HepG2 (cell line): ENCODE data around the gene SLC12A3. TPM values are rescaled to one million over a fixed set of nuclear protein-coding genes. Genes with fewer than 3 reads are reported as not detected.

Experiments used
- ATAC-seq: fragments of 200-7000 bp; cut with Tn5 transposase; 3 replicates; pipeline ENCODE4 v1.9.1; 2020; ENCODE audit warnings: mild to moderate bottlenecking, moderate library complexity
- BruUV-seq: library from RNA; stranded (reverse); fragments of 400-500 nt; replicated peaks from 2 replicates; lab custom pipeline; 2021; lab: Mats Ljungman, UMichigan
- CTCF ChIA-PET: fragments of 300-600 bp; formaldehyde crosslinking; extraction: SDS; loops from one replicate; lab custom pipeline; 2021; ENCODE audit warnings: low total read pairs, inconsistent platforms, low intra/inter-chr PET ratio; lab: Yijun Ruan, JAX
- POLR2A ChIA-PET: fragments of 350-600 bp; sonication (Branson Sonifier 250); formaldehyde crosslinking; loops from one replicate; lab custom pipeline; 2020; ENCODE audit warnings: antibody characterized with exemption, inconsistent platforms; lab: Yijun Ruan, JAX
- DNase-seq: peaks from one replicate; pipeline ENCODE4 v3.0.0-alpha.2; 2015; ENCODE audit warnings: low spot score
- FAIRE-seq: peaks from 3 replicates; lab custom pipeline; 2011; peaks lifted over from hg19 to GRCh38; lab: Jason Lieb, UNC
- H2AFZ ChIP-seq: one replicate; pipeline ENCODE4 v1.6.1; 2011; ENCODE audit warnings: low read length, inconsistent platforms
- H3K27ac ChIP-seq: fragments of 300-600 bp; 3 replicates; pipeline ENCODE4 v1.8.0; 2011; ENCODE audit warnings: mixed run types, mild to moderate bottlenecking, mixed read lengths, low read length, inconsistent platforms; ENCODE audit not compliant: insufficient read depth; ENCODE audit errors: extremely low read length
- H3K27me3 ChIP-seq, 2 experiments: fragments of 200-600 bp in 1 of 2; 2 replicates in 1 of 2; 3 replicates in 1 of 2; pipeline versions ENCODE4 v1.6.0 to v1.8.0; 2011; ENCODE audit warnings: low read length in 2 of 2, mild to moderate bottlenecking in 2 of 2, moderate library complexity in 2 of 2, inconsistent platforms in 1 of 2; ENCODE audit not compliant: insufficient read depth in 2 of 2, control insufficient read depth in 1 of 2
- H3K36me3 ChIP-seq, 2 experiments: fragments of 200-600 bp in 1 of 2; replicated peaks in 1 of 2; 2 replicates in 1 of 2; 3 replicates in 1 of 2; pipeline versions ENCODE4 v1.5.1 to v1.8.0; 2011; ENCODE audit warnings: low read length in 2 of 2, inconsistent platforms in 1 of 2; ENCODE audit not compliant: insufficient read depth in 2 of 2, control insufficient read depth in 1 of 2
- H3K4me1 ChIP-seq: 2 replicates; pipeline ENCODE4 v1.5.1; 2012; ENCODE audit warnings: low read length, inconsistent platforms; ENCODE audit not compliant: insufficient read depth
- H3K4me2 ChIP-seq: 2 replicates; pipeline ENCODE4 v1.6.0; 2011; ENCODE audit warnings: low read depth, low read length, inconsistent platforms
- H3K4me3 ChIP-seq, 3 experiments: fragments of 200-600 bp in 1 of 3; sonication (generic), shearing (Covaris generic) in 1 of 3; replicated peaks in 1 of 3; 2 replicates each; pipeline ENCODE4 v1.5.1; 2011 to 2016; ENCODE audit warnings: low read length in 3 of 3, inconsistent platforms in 2 of 3, low read depth in 2 of 3, mild to moderate bottlenecking in 2 of 3, control low read depth in 1 of 3, mixed read lengths in 1 of 3; ENCODE audit not compliant: insufficient read depth in 1 of 3
- H3K79me2 ChIP-seq: one replicate; pipeline ENCODE4 v1.6.1; 2011; ENCODE audit warnings: low read length, inconsistent platforms; ENCODE audit not compliant: insufficient read depth
- H3K9ac ChIP-seq: 2 replicates; pipeline ENCODE4 v1.6.0; 2011; ENCODE audit warnings: mild to moderate bottlenecking, low read depth, low read length, inconsistent platforms; ENCODE audit not compliant: insufficient read depth
- H3K9me3 ChIP-seq: 2 replicates; pipeline ENCODE4 v1.5.1; 2012; ENCODE audit warnings: mild to moderate bottlenecking, low read length
- H4K20me1 ChIP-seq: 2 replicates; pipeline ENCODE4 v1.6.0; 2011; ENCODE audit warnings: inconsistent platforms, mild to moderate bottlenecking, low read length, moderate library complexity; ENCODE audit not compliant: insufficient read depth
- GABPB1 ChIP-seq: IDR thresholded peaks from 2 replicates; pipeline ENCODE4 v1.6.1; 2016; ENCODE audit warnings: mild to moderate bottlenecking, missing genetic modification reagents, moderate library complexity, missing compliant biosample characterization
- MAX ChIP-seq: IDR thresholded peaks from 2 replicates; pipeline ENCODE4 v1.6.1; 2012; ENCODE audit warnings: inconsistent platforms
- PATZ1 ChIP-seq: sonication (generic); formaldehyde crosslinking; IDR thresholded peaks from 2 replicates; pipeline ENCODE4 v1.4.0; 2020; ENCODE audit warnings: missing genetic modification reagents
- POLR2AphosphoS5 ChIP-seq: IDR thresholded peaks from 2 replicates; pipeline ENCODE4 v1.6.1; 2012; ENCODE audit warnings: low read depth, low read length
- SRY ChIP-seq: sonication (generic); formaldehyde crosslinking; IDR thresholded peaks from 2 replicates; pipeline ENCODE4 v1.8.0; 2022; ENCODE audit warnings: mild to moderate bottlenecking, missing genetic modification reagents
- ZMYM3 ChIP-seq: sonication (generic); formaldehyde crosslinking; IDR thresholded peaks from 2 replicates; pipeline ENCODE4 v1.5.1; 2020; ENCODE audit warnings: mild to moderate bottlenecking, missing genetic modification reagents
- ZNF432 ChIP-seq: sonication (generic); formaldehyde crosslinking; IDR thresholded peaks from 2 replicates; pipeline ENCODE4 v1.5.0; 2020; ENCODE audit warnings: missing genetic modification reagents, mild to moderate bottlenecking, borderline replicate concordance
- ZNF513 ChIP-seq: sonication (generic); formaldehyde crosslinking; conservative IDR thresholded peaks from 2 replicates; pipeline ENCODE4 v1.5.0; 2020; ENCODE audit warnings: missing genetic modification reagents
- ZNF629 ChIP-seq: sonication (generic); formaldehyde crosslinking; conservative IDR thresholded peaks from 2 replicates; pipeline ENCODE4 v1.5.0; 2020; ENCODE audit warnings: missing genetic modification reagents
- ZNF704 ChIP-seq: sonication (generic); formaldehyde crosslinking; IDR thresholded peaks from 2 replicates; pipeline ENCODE4 v1.8.1; 2023; ENCODE audit warnings: mild to moderate bottlenecking, inconsistent platforms, moderate library complexity, missing genetic modification reagents, borderline replicate concordance
- ZNF768 ChIP-seq: sonication (generic); formaldehyde crosslinking; IDR thresholded peaks from 2 replicates; pipeline ENCODE4 v1.4.0; 2020; ENCODE audit warnings: missing genetic modification reagents
- WGBS: methylation state at CpG from one replicate; pipeline ENCODE4 v1.1.6; 2017; ENCODE audit warnings: low lambda C conversion rate; 5-methylcytosine and 5-hydroxymethylcytosine counted together
- in situ Hi-C: cut with HindIII; loops from 2 replicates; pipeline ENCODE4 v1.10.0; 2017; ENCODE audit warnings: low pct_unique_long_range_greater_than_20kb; ENCODE audit not compliant: extremely low pct_ligation_motif_present
- intact Hi-C: fragments of 100-400 bp; cut with micrococcal nuclease; formaldehyde crosslinking; loops from one replicate; pipeline ENCODE4 v1.10.0; 2022; ENCODE audit not compliant: unreplicated experiment
- polyA plus RNA-seq, 8 experiments: library from polyadenylated mRNA; depleted of rRNA in 3 of 8; stranded (reverse) in 7 of 8; unstranded in 1 of 8; fragments of >200 nt; fragmentation: Illumina TruSeq in 4 of 8; extraction: Trizol in 4 of 8; gene quantifications; 2 replicates each; pipeline versions ENCODE4 v1.2.1 to v1.2.3, GENCODE V29; 2011 to 2016; ENCODE audit warnings: low read depth in 4 of 8, missing spikeins in 1 of 8, mixed read lengths in 1 of 8; ENCODE audit not compliant: insufficient read depth in 1 of 8
- total RNA-seq, 5 experiments: library from RNA; depleted of rRNA; stranded (reverse); fragments of >200 nt; fragmentation: Illumina TruSeq; extraction: Trizol; gene quantifications; 2 replicates each; pipeline ENCODE4 v1.2.3, GENCODE V29; 2016; ENCODE audit warnings: low read depth in 1 of 5

SLC12A3 gene
- total and polyA plus RNA-seq, 2 of the 13 experiments (the other 11 are each of a cell fraction or from before 2014, with no cell fraction given): 6.2 TPM; not detected in 1

- TF ChIP-seq ZNF704 (CRISPR knock-in tag) (no peak), ZNF629 (CRISPR knock-in tag) (no peak), SRY (CRISPR knock-in tag) (no peak), ZNF513 (CRISPR knock-in tag) (no peak), MAX (peak; percentile 32; the same call in 1 of the 2 replicates), ZNF432 (CRISPR knock-in tag) (no peak), POLR2AphosphoS5 (no peak), ZMYM3 (CRISPR knock-in tag) (peak; percentile 89), ZNF768 (CRISPR knock-in tag) (peak; percentile 99)
Observed at GRCh38 chr16:56885446-56886162, 20.6 kb downstream of the SLC12A3 start (continued).

- intact Hi-C loops: no loop called here
- DNase-seq (no peak), FAIRE-seq (no peak), ATAC-seq (no peak)
- no peak overlapping the region for H2AFZ ChIP-seq
- CTCF ChIA-PET: no interaction called here
- 56% methylated on average over 11 of the region's 12 CpGs for WGBS
- in situ Hi-C loops: no loop called here
- no TSS peak for BruUV-seq
- H3K4me1 ChIP-seq: no peaks in the 10 kb centered on the region; the same call in 1 of the 2 replicates
- POLR2A ChIA-PET: interaction anchor here (1.3 kb wide), 1 partner anchor 45 kb away, joined by 3 read pairs; no protein-coding TSS in a partner anchor
- no peaks in the 10 kb centered on the region for H3K79me2 ChIP-seq
- no peak overlapping the region for H3K9ac ChIP-seq
- H3K4me3 ChIP-seq: no peak overlapping the region
- H3K36me3 ChIP-seq: no peaks in the 10 kb centered on the region
- TF ChIP-seq GABPB1 (CRISPR knock-in tag) (peak; percentile 39; the same call in 1 of the 2 replicates), PATZ1 (CRISPR knock-in tag) (no peak)
- no peak overlapping the region for H3K27ac ChIP-seq
- H3K9me3 ChIP-seq: no peaks in the 10 kb centered on the region
- no peaks in the 10 kb centered on the region for H4K20me1 ChIP-seq
- H3K27me3 ChIP-seq: peaks cover 0 to 2% of the 10 kb centered on the region in 2 experiments; a peak in 1 of 5 replicates
- no peak overlapping the region for H3K4me2 ChIP-seq
Observed at GRCh38 chr16:56886296-56886695, 21.3 kb downstream of the SLC12A3 start.
